GM20000 (cell line): ENCODE measurements around the gene CPSF6.

Experiments
- DNase-seq: peaks from one replicate; pipeline ENCODE4 v3.0.0; 2012; ENCODE audit warnings: low spot score
- CTCF ChIP-seq: IDR thresholded peaks from 2 replicates; pipeline ENCODE4 v1.5.1; 2012; ENCODE audit warnings: mild to moderate bottlenecking, control low read depth; ENCODE audit errors: extremely low read depth, missing control alignments

CPSF6 gene

GRCh38 chr12:69284131-69284530 lies 44.8 kb downstream of the CPSF6 start:
- DNase-seq: peak; percentile 15
- TF ChIP-seq CTCF: no peak

GRCh38 chr12:69287556-69287955 lies 48.2 kb downstream of the CPSF6 start:
- no peak for TF ChIP-seq CTCF
- no peak for DNase-seq

GRCh38 chr12:69290545-69291277 lies 51.3 kb downstream of the CPSF6 start:
- DNase-seq: peak; percentile 68
- TF ChIP-seq CTCF: peak; percentile 93

GRCh38 chr12:69291278-69291593 lies 51.9 kb downstream of the CPSF6 start:
- TF ChIP-seq CTCF: no peak

GRCh38 chr12:69298133-69298532 lies 58.8 kb downstream of the CPSF6 start:
- DNase-seq: no peak
- TF ChIP-seq CTCF: no peak

More at GRCh38 chr12:69291278-69291593, 51.9 kb downstream of the CPSF6 start:
- no peak for DNase-seq

GRCh38 chr12:69298947-69299346 lies 59.6 kb downstream of the CPSF6 start:
- no peak for DNase-seq
- no peak for TF ChIP-seq CTCF

- TF ChIP-seq CTCF: no peak
- no peak for DNase-seq
Measured at GRCh38 chr12:69304284-69304683, 64.9 kb downstream of the CPSF6 start.
